CD4-positive, alpha-beta T cell (primary cell): ENCODE results near the gene HIF1AN. TPM values are rescaled to one million over a fixed set of nuclear protein-coding genes. Genes with fewer than 3 reads are reported as not detected.

ENCODE experiments used
- ATAC-seq: fragments of 200-7000 bp; cut with Tn5 transposase; one replicate; pipeline ENCODE4 v1.10.0; 2022; ENCODE audit warnings: mild to moderate bottlenecking; ENCODE audit not compliant: poor library complexity
- CTCF ChIA-PET: fragments of 350-600 bp; sonication (Branson Sonifier 250); formaldehyde crosslinking; loops from one replicate; lab custom pipeline; 2021; ENCODE audit warnings: antibody characterized with exemption, inconsistent platforms; lab: Charles Lee
- POLR2A ChIA-PET: fragments of 350-600 bp; sonication (Branson Sonifier 250); formaldehyde crosslinking; loops from one replicate; lab custom pipeline; 2021; ENCODE audit warnings: antibody characterized with exemption, inconsistent platforms; lab: Charles Lee
- DNase-seq, 14 experiments: peaks; one replicate each; pipeline ENCODE4 v3.0.0-alpha.2; 2013 to 2020; ENCODE audit warnings: mixed read lengths in 2 of 14
- H3K27ac ChIP-seq, 2 donors: one replicate each; pipeline versions ENCODE4 v1.5.1 to v1.7.0; 2013; ENCODE audit warnings: low read length in 2 of 2, low read depth in 1 of 2, mild to moderate bottlenecking in 1 of 2
- H3K27me3 ChIP-seq, 2 experiments: 1 replicate in 1 of 2; 2 replicates in 1 of 2; pipeline versions ENCODE4 v1.6.1 to v1.7.0; 2013; ENCODE audit warnings: low read length in 2 of 2, control low read depth in 1 of 2, mild to moderate bottlenecking in 1 of 2, moderate library complexity in 1 of 2; ENCODE audit not compliant: insufficient read depth in 2 of 2, control insufficient read depth in 1 of 2
- H3K36me3 ChIP-seq: one replicate; pipeline ENCODE4 v1.6.1; 2013; ENCODE audit warnings: low read length, control low read depth; ENCODE audit not compliant: insufficient read depth
- H3K4me1 ChIP-seq: one replicate; pipeline ENCODE4 v1.6.1; 2013; ENCODE audit warnings: low read length, control low read depth; ENCODE audit not compliant: insufficient read depth
- H3K4me3 ChIP-seq: one replicate; pipeline ENCODE4 v1.5.1; 2013; ENCODE audit warnings: mild to moderate bottlenecking, low read length, moderate library complexity
- H3K9me3 ChIP-seq, 2 experiments: 1 replicate in 1 of 2; 2 replicates in 1 of 2; pipeline versions ENCODE4 v1.6.1 to v1.7.0; 2013; ENCODE audit warnings: low read length in 2 of 2, mild to moderate bottlenecking in 2 of 2, control low read depth in 1 of 2, moderate library complexity in 1 of 2; ENCODE audit not compliant: control insufficient read depth in 1 of 2, insufficient read depth in 1 of 2
- H3K27ac Mint-ChIP-seq: one replicate; pipeline ENCODE4 v1.8.0; 2020; ENCODE audit warnings: mixed read lengths
- H3K27me3 Mint-ChIP-seq: one replicate; pipeline ENCODE4 v1.8.0; 2021; ENCODE audit warnings: mixed read lengths
- H3K36me3 Mint-ChIP-seq: one replicate; pipeline ENCODE4 v1.8.0; 2021; ENCODE audit warnings: low read depth, mixed read lengths
- H3K4me1 Mint-ChIP-seq: one replicate; pipeline ENCODE4 v1.8.0; 2021; ENCODE audit warnings: low read depth, mixed read lengths
- H3K4me3 Mint-ChIP-seq: one replicate; pipeline ENCODE4 v1.8.0; 2020; ENCODE audit warnings: mild to moderate bottlenecking, mixed read lengths
- H3K9me3 Mint-ChIP-seq: one replicate; pipeline ENCODE4 v1.8.0; 2020; ENCODE audit warnings: mixed read lengths
- intact Hi-C, 2 experiments: fragments of 100-400 bp; cut with DNase I in 1 of 2; cut with micrococcal nuclease in 1 of 2; formaldehyde crosslinking; loops; one replicate each; pipeline versions ENCODE4 v1.15.1 to v1.9.0; 2023 to 2025; cut with DNase I, micrococcal nuclease
- total RNA-seq, 174 experiments: library from RNA in 2 of 174; stranded (reverse) in 2 of 174; gene quantifications; one replicate each; pipeline ENCODE4 v1.2.3 and lab custom pipeline; 2021 to 2026
- TF ChIP-seq, protein P1 (sequence below): fragments of 200-600 bp; IDR thresholded peaks from one replicate; pipeline ENCODE4 v1.8.0; 2022; ENCODE audit warnings: antibody characterized with exemption, mild to moderate bottlenecking

The HIF1AN gene
- total RNA-seq, 2 experiments from 2014 or later = 29.7 to 30.5 TPM

DNA sequence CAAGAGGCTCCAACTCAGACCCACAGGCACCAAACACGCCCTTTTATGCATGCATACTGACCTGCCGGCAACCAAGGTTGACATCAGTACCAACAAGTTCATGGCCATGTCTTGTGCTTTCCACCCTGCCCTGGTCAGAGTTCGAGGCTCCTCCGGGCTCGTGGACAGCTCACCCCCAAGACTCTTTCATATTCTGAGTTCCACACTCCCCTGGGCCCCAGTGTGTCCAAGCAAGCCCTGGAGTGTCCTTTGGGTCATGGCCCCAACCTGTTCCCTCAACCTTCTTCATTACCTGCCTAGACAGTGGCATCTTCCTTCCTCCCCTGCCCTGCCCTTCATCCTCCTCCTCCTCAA is 40.5 kb downstream of the HIF1AN start:
- TF ChIP-seq, protein P1, sequence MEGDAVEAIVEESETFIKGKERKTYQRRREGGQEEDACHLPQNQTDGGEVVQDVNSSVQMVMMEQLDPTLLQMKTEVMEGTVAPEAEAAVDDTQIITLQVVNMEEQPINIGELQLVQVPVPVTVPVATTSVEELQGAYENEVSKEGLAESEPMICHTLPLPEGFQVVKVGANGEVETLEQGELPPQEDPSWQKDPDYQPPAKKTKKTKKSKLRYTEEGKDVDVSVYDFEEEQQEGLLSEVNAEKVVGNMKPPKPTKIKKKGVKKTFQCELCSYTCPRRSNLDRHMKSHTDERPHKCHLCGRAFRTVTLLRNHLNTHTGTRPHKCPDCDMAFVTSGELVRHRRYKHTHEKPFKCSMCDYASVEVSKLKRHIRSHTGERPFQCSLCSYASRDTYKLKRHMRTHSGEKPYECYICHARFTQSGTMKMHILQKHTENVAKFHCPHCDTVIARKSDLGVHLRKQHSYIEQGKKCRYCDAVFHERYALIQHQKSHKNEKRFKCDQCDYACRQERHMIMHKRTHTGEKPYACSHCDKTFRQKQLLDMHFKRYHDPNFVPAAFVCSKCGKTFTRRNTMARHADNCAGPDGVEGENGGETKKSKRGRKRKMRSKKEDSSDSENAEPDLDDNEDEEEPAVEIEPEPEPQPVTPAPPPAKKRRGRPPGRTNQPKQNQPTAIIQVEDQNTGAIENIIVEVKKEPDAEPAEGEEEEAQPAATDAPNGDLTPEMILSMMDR = no peak
- Histone ChIP-seq H3K4me1 (no peaks in the 10 kb centered on the region), H3K27ac (no peak overlapping the region), H3K4me3 (no peak overlapping the region), H3K9me3 (no peaks in the 10 kb centered on the region), H3K27me3 (peaks cover 1 to 8% of the 10 kb centered on the region in 2 experiments), H3K36me3 (no peaks in the 10 kb centered on the region)
- Mint-ChIP-seq H3K4me1 (no peaks in the 10 kb centered on the region), H3K9me3 (no peaks in the 10 kb centered on the region), H3K27me3 (peaks cover 64% of the 10 kb centered on the region), H3K4me3 (no peak overlapping the region), H3K27ac (no peak overlapping the region), H3K36me3 (no peaks in the 10 kb centered on the region)
- DNase-seq (no peak), ATAC-seq (no peak)
- ChIA-PET CTCF (no interaction called here), POLR2A (no interaction called here)
- intact Hi-C loops = no loop called here

DNA sequence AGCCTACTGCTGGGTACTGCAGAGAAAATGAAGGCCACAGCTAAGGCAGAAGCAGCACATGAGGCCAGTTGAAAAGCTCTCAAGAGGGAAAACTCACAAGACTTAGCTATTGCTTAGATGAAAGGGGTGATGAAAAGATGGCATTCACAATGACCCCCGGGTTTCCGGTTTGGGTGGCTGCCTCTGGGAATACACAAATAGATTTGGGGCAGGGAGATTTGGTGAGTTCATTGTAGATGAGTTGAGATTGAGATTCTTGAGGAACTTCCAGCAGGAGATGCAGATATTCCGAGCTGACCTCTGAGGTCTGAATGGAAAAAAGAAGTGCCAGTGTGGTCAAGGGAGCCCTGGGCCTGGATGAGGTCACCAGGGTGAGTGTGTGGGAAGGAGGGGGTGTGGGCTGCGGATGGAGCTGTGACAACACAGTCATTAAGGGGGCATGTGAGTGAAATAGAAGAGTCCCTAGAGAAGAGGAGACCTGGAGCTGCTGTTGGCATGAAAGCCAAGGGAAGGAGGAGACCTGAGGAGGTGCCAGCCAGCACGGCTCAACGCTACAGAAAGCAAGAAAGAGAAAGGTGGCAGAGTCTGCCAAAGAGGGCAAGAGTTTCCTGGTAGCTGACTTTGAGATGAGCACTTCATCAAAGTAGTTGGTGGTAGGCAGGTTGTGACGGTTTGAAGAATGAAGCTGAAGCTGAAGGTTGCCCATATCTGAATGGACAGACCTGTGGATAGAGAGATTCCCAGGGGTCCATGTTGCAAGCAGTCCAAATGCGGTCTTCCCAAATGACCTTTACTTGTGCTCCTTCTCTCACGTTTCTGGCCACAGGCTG is 43.7 kb downstream of the HIF1AN start:
- no peaks in the 10 kb centered on the region for H3K9me3 ChIP-seq
- no peak for DNase-seq
- TF ChIP-seq, protein P1 = no peak
- H3K36me3 Mint-ChIP-seq = no peaks in the 10 kb centered on the region
- ChIA-PET CTCF (no interaction called here), POLR2A (no interaction called here)
- H3K27me3 ChIP-seq = peaks cover under 1 to 3% of the 10 kb centered on the region in 2 experiments
- H3K27ac Mint-ChIP-seq = no peak overlapping the region
- peaks cover 66% of the 10 kb centered on the region for H3K27me3 Mint-ChIP-seq
- ATAC-seq = no peak
- H3K4me3 Mint-ChIP-seq = no peak overlapping the region
- H3K9me3 Mint-ChIP-seq = no peaks in the 10 kb centered on the region
- no peaks in the 10 kb centered on the region for H3K4me1 ChIP-seq
- no peak overlapping the region for H3K4me3 ChIP-seq
- no peaks in the 10 kb centered on the region for H3K36me3 ChIP-seq
- no peak overlapping the region for H3K27ac ChIP-seq
- intact Hi-C loops = no loop called here
- H3K4me1 Mint-ChIP-seq = no peaks in the 10 kb centered on the region

DNA sequence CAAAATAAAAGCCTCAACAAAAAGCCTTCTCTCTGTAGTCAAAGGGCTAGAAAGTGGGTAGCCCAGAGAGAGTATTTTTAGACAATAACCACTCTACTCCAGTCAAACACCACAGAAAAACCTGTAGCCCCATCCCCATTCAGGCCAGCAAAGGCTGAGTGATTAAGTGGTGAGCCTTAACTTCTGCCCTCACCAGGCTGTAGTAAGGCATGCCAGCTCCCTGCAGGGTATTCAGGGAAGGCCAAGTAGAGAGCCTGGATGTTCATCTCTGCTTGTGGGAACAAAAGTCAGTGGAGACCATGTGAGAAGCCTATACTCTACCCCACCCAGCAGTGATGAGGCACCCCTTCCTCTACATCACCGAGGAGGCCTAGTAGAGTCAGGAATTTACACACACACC is 51.2 kb downstream of the HIF1AN start:
- no peaks in the 10 kb centered on the region for H3K4me1 Mint-ChIP-seq
- no peak overlapping the region for H3K27ac ChIP-seq
- no peak overlapping the region for H3K4me3 Mint-ChIP-seq
- ATAC-seq (no peak), DNase-seq (no peak)
- no peak overlapping the region for H3K4me3 ChIP-seq
- intact Hi-C loops = no loop called here
- ChIA-PET POLR2A (no interaction called here), CTCF (no interaction called here)
- peaks cover 10% of the 10 kb centered on the region for H3K9me3 Mint-ChIP-seq
- H3K4me1 ChIP-seq = no peaks in the 10 kb centered on the region
- H3K36me3 ChIP-seq = no peaks in the 10 kb centered on the region
- peaks cover 21 to 39% of the 10 kb centered on the region in 2 experiments for H3K27me3 ChIP-seq
- peaks cover 75% of the 10 kb centered on the region for H3K27me3 Mint-ChIP-seq
- no peaks in the 10 kb centered on the region for H3K9me3 ChIP-seq
- H3K27ac Mint-ChIP-seq = no peak overlapping the region
- no peaks in the 10 kb centered on the region for H3K36me3 Mint-ChIP-seq
- TF ChIP-seq, protein P1 = no peak
